Renal cortical epithelial cell (primary cell): ENCODE measurements around the gene CARMIL1. TPM values are rescaled to one million over a fixed set of nuclear protein-coding genes. Genes with fewer than 3 reads are reported as not detected.
A peak's percentile ranks its signal among the peaks of the same experiment; 100 is the strongest.
"Not testable (repeated sequence)": the region's sequence is repeated elsewhere in the genome, so short reads cannot be mapped to it uniquely, and the experiment has no call there.

Experiments used
- DNase-seq: peaks from one replicate; pipeline ENCODE4 v3.0.0-alpha.2; 2011; ENCODE audit warnings: low read depth
- total RNA-seq: library from RNA; depleted of rRNA; stranded (reverse); fragments of >200 nt; gene quantifications from 2 replicates; pipeline ENCODE4 v1.2.3, GENCODE V29; 2014

CARMIL1 gene
- total RNA-seq, 1 donor from 2014 or later: 55.7 TPM

DNA sequence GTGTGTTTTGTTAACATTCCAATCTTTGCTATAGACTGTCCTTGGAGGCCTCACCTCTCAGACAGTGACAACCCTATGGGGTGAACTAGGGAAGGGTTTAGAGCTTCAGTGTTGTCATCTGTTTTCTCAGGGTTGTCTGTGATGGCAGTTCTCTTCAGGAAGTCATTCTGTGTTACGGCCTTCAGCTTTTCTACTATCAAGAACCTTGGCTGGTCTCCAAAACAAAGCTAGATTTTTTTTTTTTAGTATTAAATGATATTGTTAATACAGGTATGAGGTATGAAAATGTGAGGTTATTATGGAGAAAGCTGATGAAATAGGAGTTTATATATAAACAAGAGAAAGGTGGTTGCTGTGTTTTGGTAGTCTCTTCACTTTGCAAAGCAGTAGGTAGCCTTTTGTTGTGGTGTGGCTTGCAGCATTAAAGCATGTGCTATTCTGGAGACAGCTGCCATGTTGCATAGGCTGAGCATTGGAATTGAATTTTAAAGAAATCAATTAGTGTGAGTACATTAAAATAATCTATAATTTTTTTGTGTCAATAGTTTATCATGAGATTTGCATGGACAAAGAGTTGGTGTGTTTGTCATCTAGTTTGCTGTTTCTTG lies 162.6 kb downstream of the CARMIL1 start:
- DNase-seq: no peak

GRCh38 chr6:25442898-25443297 lies 163.7 kb downstream of the CARMIL1 start:
- no peak for DNase-seq

- not testable (repeated sequence) for DNase-seq
Measured at GRCh38 chr6:25444521-25444920, 165.3 kb downstream of the CARMIL1 start.

DNA sequence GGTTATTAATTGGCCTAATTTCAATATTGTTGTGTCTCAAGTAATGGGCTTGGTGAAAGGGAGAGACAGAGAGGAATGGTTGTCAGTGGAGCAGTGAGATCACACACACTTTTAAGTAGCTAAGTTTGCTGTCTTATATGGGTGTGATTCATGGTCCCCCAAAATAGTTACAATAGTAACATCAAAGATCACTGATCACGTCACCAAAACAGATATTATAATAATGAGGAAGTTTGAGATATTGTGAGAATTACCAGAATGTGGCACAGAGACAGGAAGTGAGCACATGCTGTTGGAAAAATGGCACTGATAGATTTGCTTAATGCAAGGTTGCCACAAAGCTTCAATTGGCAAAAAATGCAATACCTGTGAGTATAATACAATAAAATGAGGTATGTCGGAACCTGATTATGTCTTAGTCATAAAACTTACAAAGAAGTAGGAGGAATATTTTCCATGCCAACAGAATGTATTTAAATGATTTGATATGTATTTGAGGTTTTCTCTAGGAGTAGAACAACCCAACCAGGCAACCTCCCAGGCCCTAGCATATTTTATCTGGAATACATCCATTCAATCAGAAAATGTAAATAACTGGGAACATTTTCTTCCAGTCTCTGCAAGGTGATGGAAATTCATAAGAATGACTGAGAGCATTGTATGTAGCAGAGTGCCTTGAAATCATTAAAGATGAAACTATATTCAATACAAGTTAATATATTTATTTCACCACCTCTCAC lies 167.8 kb downstream of the CARMIL1 start:
- no peak for DNase-seq

DNA sequence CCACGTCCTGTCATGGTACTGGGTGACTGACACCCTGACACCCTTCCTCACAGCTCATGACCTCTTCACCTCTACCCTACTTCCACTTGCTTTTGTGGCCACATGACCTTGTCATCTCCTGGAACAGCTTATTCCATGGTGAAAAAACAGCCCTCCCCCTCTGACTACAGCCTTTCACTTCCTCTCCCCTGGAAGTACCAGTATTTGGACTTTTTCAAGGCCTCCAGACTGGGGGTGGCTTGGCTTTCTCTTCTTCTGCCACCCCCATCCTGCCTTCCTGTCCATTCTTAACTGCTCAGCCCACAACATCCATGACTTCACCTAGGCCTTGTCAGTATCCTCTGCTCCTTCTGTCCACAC lies 168.4 kb downstream of the CARMIL1 start:
- no peak for DNase-seq

GRCh38 chr6:25448965-25449538 lies 169.9 kb downstream of the CARMIL1 start:
- no peak for DNase-seq

- no peak for DNase-seq
Measured at GRCh38 chr6:25449774-25450173, 170.6 kb downstream of the CARMIL1 start.

DNA sequence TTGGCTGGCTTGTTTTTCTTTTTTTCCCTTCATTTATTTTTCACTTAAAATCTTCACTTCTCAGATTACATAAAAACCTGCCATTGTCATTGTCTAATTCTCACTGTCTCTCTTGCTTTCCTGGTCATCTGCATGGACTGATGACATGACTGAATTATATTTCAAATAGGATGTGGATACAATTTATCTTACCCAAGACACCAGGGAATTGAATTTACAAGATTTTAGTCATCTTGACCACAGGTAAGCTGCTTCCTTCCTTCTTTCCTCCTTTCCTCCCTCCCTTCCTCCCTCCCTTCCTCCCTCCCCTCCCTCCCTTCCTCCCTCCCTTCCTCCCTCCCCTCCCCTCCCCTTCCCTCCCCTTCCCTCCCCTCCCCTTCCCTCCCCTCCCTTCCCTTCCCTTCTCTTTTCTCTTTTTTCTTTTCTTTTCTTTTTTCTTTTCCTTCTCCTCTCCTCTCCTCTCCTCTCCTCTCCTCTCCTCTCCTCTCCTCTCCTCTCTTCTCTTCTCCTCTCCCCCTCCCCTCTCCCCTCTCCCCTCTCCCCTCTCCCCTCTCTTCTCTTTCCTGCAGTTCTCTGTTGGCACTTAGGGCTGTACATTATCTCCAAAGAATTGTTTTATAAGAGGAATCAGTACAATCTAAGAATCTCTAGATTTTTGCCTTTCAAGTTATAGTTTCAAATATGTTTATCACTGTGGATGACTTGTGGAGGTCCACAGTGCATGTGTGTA lies 171.5 kb downstream of the CARMIL1 start:
- no peak for DNase-seq

- no peak for DNase-seq
Measured at GRCh38 chr6:25452031-25452430, 172.9 kb downstream of the CARMIL1 start.

DNA sequence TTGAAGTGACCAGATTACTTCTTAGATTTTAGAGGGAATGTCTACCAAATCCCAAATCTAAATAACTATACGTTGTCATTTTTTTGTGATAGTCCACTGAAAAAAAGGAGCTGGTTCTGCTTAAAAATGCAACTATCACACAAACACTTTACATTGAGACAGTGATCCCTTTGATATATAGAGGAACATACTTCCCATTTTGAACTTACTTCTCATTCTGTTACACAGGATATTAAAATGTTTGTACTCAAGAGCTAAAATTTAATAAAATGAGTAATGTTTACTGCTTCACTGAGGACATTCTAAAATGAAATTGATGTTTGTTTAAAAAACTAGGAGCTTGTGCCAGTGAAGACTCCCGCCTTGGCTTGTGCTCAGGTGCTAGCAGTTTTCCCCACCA lies 174.1 kb downstream of the CARMIL1 start:
- DNase-seq: no peak

- peak; percentile 21 for DNase-seq
Measured at GRCh38 chr6:25454136-25454535, 175.0 kb downstream of the CARMIL1 start.

DNA sequence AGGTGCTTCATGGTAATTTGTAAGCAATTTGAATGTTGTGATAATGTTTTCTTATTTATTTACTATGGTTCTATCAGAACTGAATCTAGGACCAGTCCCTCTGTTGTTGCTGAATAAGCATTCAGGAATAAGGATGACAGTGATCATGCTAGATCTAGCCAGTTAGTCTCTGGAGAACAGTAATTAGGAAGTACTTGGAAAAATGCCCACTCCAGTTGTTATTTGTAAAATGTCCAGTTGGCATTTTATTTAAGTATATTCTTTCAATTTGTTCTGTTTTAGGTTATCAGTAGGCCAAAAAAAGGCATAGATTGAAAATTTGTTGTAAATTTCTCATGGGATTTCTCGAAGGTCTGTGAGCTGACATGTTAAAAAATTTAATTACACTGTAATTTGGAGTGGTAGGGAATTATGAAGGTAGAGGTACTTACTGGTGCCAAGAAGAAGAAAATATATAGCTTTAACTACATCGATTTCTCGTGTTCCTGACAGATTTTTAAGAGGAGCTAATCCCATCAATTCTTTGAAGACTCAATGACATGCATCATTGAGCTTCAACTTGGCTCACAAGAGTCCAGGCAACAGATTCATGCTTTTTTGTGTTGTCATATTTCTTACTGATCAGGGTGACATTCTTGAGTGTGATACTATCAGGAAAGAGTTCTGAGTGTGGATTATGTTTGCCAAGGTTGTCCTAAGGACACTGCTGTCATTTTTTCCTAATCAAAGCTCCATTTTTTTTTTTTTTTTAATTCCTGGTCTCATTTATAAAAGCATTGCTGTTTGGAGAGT lies 177.3 kb downstream of the CARMIL1 start:
- DNase-seq: peak; percentile 59

DNA sequence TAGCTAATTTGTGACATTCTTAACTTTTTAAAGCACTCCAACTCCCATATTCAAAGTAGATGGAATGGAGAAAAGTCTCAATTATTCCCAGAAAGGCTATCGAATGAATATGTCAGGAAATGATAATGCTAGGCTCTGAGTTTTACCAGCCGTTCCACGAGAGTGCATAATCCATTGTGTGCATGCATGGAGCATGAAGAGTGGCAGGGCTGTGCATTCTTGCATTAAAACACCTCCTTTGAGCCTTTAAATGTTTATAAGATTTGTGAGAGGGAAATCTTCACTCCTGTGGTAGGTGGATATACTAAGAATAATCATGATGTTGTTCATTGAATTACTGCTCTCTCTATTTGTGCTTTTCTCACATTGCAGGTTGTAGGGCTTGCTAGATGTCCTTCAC lies 178.3 kb downstream of the CARMIL1 start:
- DNase-seq: peak; percentile 74

DNA sequence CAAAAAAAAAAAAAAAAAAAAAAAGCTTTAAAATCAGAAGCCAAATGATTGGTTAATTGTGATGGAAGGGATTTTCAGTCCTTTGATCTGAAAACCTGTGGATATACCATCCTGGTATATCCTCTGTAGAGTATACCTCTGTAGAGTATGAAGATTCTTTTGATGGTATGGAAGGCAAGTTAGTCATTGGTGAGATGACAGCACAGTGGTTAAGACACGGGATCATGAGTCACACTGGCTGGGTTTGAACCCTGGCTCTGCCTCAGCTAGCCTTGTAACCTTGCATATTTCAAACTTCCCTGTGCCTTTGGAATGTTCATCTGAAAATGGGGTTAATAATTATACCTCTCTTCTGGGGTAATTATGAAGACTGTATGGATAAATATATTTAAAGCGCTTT lies 179.3 kb downstream of the CARMIL1 start:
- peak; percentile 96 for DNase-seq

DNA sequence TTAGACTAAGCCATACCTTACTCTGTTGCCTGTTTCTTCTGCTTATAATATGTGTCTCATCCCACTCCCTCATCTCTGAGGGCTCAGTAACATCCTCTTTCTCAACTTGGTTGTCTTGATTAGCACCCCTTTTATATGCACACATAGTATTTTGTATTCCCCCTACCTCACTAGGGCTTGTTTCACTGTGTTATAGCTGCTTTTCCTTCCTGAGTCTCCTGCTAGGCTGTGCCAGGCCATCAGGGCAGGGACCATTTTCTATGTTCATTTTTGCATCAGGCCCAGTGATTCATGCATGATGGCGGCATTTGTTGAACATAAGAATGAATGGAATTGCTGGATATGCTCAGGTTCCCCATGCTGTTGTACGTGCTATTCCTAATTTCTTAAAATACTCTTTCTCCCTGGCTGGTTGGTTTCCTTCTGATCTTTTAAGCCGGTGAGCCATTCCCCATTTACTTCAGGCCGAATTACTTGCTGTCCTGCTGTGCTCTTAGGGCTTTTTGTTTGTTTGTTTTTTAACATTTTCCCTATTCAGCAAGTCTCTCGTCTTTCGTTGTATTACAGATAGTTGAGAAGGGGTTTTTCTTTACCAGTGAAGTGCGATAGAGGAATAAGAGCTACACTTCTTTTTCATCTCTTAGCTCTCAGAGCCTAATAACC lies 183.2 kb downstream of the CARMIL1 start:
- DNase-seq: no peak

DNA sequence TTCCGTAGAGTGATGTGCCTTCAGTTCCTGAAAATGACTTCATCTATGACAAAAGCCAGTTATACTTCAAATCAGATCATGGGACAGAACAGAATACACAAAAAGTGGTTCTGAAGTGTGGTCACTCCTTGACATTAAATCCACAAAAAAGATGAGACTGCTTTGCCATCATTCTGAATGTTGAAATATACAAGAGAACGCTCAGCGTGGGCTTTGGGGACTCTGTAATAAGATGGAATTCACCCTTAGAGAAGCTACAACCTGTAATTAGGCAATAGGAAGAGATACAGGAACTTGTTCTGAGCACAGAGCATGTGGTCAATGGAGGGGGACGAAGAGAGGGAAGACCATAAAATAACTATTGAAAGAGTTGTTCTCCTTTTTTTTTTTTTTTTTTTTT lies 184.3 kb downstream of the CARMIL1 start:
- no peak for DNase-seq

GRCh38 chr6:25464225-25464624 lies 185.1 kb downstream of the CARMIL1 start:
- no peak for DNase-seq

- DNase-seq: no peak
Measured at GRCh38 chr6:25465941-25466340, 186.8 kb downstream of the CARMIL1 start.

DNA sequence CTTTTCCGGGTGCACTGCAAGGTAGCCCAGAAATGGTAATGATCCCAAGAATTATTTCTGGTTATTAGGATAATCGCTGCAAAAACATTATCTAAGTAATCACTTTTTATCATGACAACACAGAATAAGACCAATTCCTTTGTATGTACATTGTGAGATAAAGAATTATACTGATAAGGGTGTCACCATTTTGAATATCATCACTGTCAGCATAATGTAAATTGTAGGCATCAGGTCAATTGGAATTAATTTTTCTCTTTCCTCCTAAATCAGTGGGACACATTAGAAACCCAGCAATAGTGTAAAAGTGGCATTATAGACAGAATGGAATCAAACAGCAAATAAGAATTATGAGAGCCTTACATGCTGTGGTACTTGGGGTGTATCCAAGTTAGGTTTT lies 189.7 kb downstream of the CARMIL1 start:
- no peak for DNase-seq

- no peak for DNase-seq
Measured at GRCh38 chr6:25469797-25470388, 190.7 kb downstream of the CARMIL1 start.

GRCh38 chr6:25472306-25472705 lies 193.1 kb downstream of the CARMIL1 start:
- no peak for DNase-seq
